Osteoblast (primary cell): ENCODE results near the gene CCDC102B. TPM values are rescaled to one million over a fixed set of nuclear protein-coding genes. Genes with fewer than 3 reads are reported as not detected.

Source experiments
- DNase-seq: peaks from one replicate; pipeline ENCODE4 v3.0.0; 2011; ENCODE audit warnings: low spot score, mixed read lengths; ENCODE audit not compliant: insufficient read length; ENCODE audit errors: missing footprints
- H2AFZ ChIP-seq: 2 replicates; pipeline ENCODE4 v1.6.0; 2011; ENCODE audit warnings: mild to moderate bottlenecking, low read length
- H3K27ac ChIP-seq: 2 replicates; pipeline ENCODE4 v1.5.1; 2011; ENCODE audit warnings: mild to moderate bottlenecking, low read depth, low read length, moderate library complexity
- H3K27me3 ChIP-seq: 2 replicates; pipeline ENCODE4 v1.6.0; 2012; ENCODE audit warnings: mild to moderate bottlenecking, control low read depth, inconsistent platforms, low read length, moderate library complexity; ENCODE audit not compliant: insufficient read depth
- H3K36me3 ChIP-seq: 2 replicates; pipeline ENCODE4 v1.5.1; 2011; ENCODE audit warnings: mild to moderate bottlenecking, low read length, control low read depth, moderate library complexity; ENCODE audit not compliant: insufficient read depth
- H3K4me1 ChIP-seq: 2 replicates; pipeline ENCODE4 v1.5.1; 2011; ENCODE audit warnings: mild to moderate bottlenecking, low read length, control low read depth, moderate library complexity; ENCODE audit not compliant: insufficient read depth
- H3K4me2 ChIP-seq: 2 replicates; pipeline ENCODE4 v1.6.0; 2011; ENCODE audit warnings: mild to moderate bottlenecking, low read length; ENCODE audit not compliant: insufficient read depth
- H3K4me3 ChIP-seq: fragments of 200-600 bp; sonication (generic); 3 replicates; pipeline ENCODE4 v1.5.1; 2012; ENCODE audit warnings: mild to moderate bottlenecking, low read length, inconsistent platforms; ENCODE audit not compliant: insufficient read depth
- H3K79me2 ChIP-seq: 2 replicates; pipeline ENCODE4 v1.6.0; 2012; ENCODE audit warnings: mild to moderate bottlenecking, low read length, control low read depth, inconsistent platforms; ENCODE audit not compliant: insufficient read depth
- H3K9me3 ChIP-seq: 2 replicates; pipeline ENCODE4 v1.5.1; 2011; ENCODE audit warnings: low read depth, low read length, control low read depth
- H4K20me1 ChIP-seq: 2 replicates; pipeline ENCODE4 v1.6.0; 2012; ENCODE audit warnings: mild to moderate bottlenecking, low read length, control low read depth; ENCODE audit not compliant: insufficient read depth
- CTCF ChIP-seq: IDR thresholded peaks from 2 replicates; pipeline ENCODE4 v1.5.1; 2011; ENCODE audit warnings: mild to moderate bottlenecking, low read depth, low read length, moderate library complexity; ENCODE audit errors: extremely low read depth
- total RNA-seq: library from RNA; depleted of rRNA; stranded (reverse); fragments of >200 nt; gene quantifications from 2 replicates; pipeline ENCODE4 v1.2.3, GENCODE V29; 2012

The CCDC102B gene
- total RNA-seq, 1 donor = 9.4 TPM

GRCh38 chr18:68956650-68957049 lies 158.8 kb downstream of the CCDC102B start:
- Histone ChIP-seq H3K27me3 (no peaks in the 10 kb centered on the region), H4K20me1 (no peaks in the 10 kb centered on the region), H3K4me3 (no peak overlapping the region), H3K27ac (no peak overlapping the region), H3K79me2 (no peaks in the 10 kb centered on the region), H2AFZ (no peak overlapping the region), H3K4me2 (no peak overlapping the region), H3K9me3 (no peaks in the 10 kb centered on the region), H3K4me1 (no peaks in the 10 kb centered on the region), H3K36me3 (no peaks in the 10 kb centered on the region)
- no peak for DNase-seq
- no peak for TF ChIP-seq CTCF

- Histone ChIP-seq H3K27me3 (no peaks in the 10 kb centered on the region), H3K79me2 (no peaks in the 10 kb centered on the region), H3K36me3 (no peaks in the 10 kb centered on the region), H3K4me2 (no peak overlapping the region), H4K20me1 (no peaks in the 10 kb centered on the region), H3K4me3 (no peak overlapping the region), H3K9me3 (no peaks in the 10 kb centered on the region), H3K27ac (no peak overlapping the region), H3K4me1 (no peaks in the 10 kb centered on the region), H2AFZ (no peak overlapping the region)
- no peak for DNase-seq
- TF ChIP-seq CTCF = no peak
Observed at GRCh38 chr18:68960355-68960754, 162.5 kb downstream of the CCDC102B start.

GRCh38 chr18:68962623-68963022 lies 164.7 kb downstream of the CCDC102B start:
- H3K4me1 ChIP-seq = no peaks in the 10 kb centered on the region
- H2AFZ ChIP-seq = no peak overlapping the region
- no peaks in the 10 kb centered on the region for H3K79me2 ChIP-seq
- no peak overlapping the region for H3K4me2 ChIP-seq
- no peak overlapping the region for H3K27ac ChIP-seq
- H3K36me3 ChIP-seq = no peaks in the 10 kb centered on the region
- no peak for DNase-seq
- no peaks in the 10 kb centered on the region for H3K9me3 ChIP-seq
- H3K27me3 ChIP-seq = no peaks in the 10 kb centered on the region
- no peaks in the 10 kb centered on the region for H4K20me1 ChIP-seq
- no peak for TF ChIP-seq CTCF
- no peak overlapping the region for H3K4me3 ChIP-seq

- Histone ChIP-seq H3K79me2 (no peaks in the 10 kb centered on the region), H3K4me1 (no peaks in the 10 kb centered on the region), H4K20me1 (no peaks in the 10 kb centered on the region), H3K36me3 (no peaks in the 10 kb centered on the region), H3K27ac (no peak overlapping the region), H3K27me3 (no peaks in the 10 kb centered on the region), H2AFZ (no peak overlapping the region), H3K9me3 (no peaks in the 10 kb centered on the region), H3K4me3 (no peak overlapping the region), H3K4me2 (no peak overlapping the region)
- no peak for DNase-seq
- TF ChIP-seq CTCF = no peak
Observed at GRCh38 chr18:68965817-68966216, 167.9 kb downstream of the CCDC102B start.
